Neural cell (in vitro differentiated cells): Measurements from ENCODE around the gene HSD11B2. TPM values are rescaled to one million over a fixed set of nuclear protein-coding genes. Genes with fewer than 3 reads are reported as not detected.

Experiments used
- H2AFZ ChIP-seq: fragments of 200-600, 300-800 bp; sonication (generic), shearing (Covaris generic); 2 replicates; pipeline ENCODE4 v1.6.0; 2014; ENCODE audit warnings: low read depth, mild to moderate bottlenecking, antibody characterized with exemption, low read length, moderate library complexity
- H3F3A ChIP-seq: fragments of 200-600 bp; shearing (Covaris generic); 2 replicates; pipeline ENCODE4 v1.6.1; 2016; ENCODE audit warnings: mild to moderate bottlenecking, moderate library complexity, mixed read lengths, antibody characterized with exemption, low read length; ENCODE audit not compliant: insufficient read depth, poor library complexity, severe bottlenecking
- H3K27ac ChIP-seq: fragments of 200-600, 300-800 bp; sonication (generic), shearing (Covaris generic); 2 replicates; pipeline ENCODE4 v1.5.1; 2014; ENCODE audit warnings: mild to moderate bottlenecking, low read length, moderate library complexity
- H3K27me3 ChIP-seq: fragments of 300-800, 200-600 bp; sonication (generic), shearing (Covaris generic); 2 replicates; pipeline ENCODE4 v1.6.0; 2014; ENCODE audit warnings: mild to moderate bottlenecking, low read depth, low read length, moderate library complexity; ENCODE audit not compliant: insufficient read depth
- H3K36me3 ChIP-seq: fragments of 300-800, 200-600 bp; sonication (generic), shearing (Covaris generic); 2 replicates; pipeline ENCODE4 v1.5.1; 2014; ENCODE audit warnings: mild to moderate bottlenecking, antibody characterized with exemption, low read length, moderate library complexity; ENCODE audit not compliant: insufficient read depth
- H3K4me2 ChIP-seq: fragments of 300-800, 200-600 bp; sonication (generic), shearing (Covaris generic); 2 replicates; pipeline ENCODE4 v1.6.0; 2014; ENCODE audit warnings: mild to moderate bottlenecking, low read length
- H3K4me3 ChIP-seq: fragments of 300-800, 200-600 bp; sonication (generic), shearing (Covaris generic); 2 replicates; pipeline ENCODE4 v1.5.1; 2014; ENCODE audit warnings: mild to moderate bottlenecking, low read length, moderate library complexity
- H3K79me2 ChIP-seq: fragments of 200-600 bp; shearing (Covaris generic); replicated peaks from 2 replicates; pipeline ENCODE4 v1.6.0; 2014; ENCODE audit warnings: mild to moderate bottlenecking, low read length, moderate library complexity; ENCODE audit not compliant: insufficient read depth
- H3K9ac ChIP-seq: fragments of 300-800, 200-600 bp; sonication (generic), shearing (Covaris generic); 2 replicates; pipeline ENCODE4 v1.6.1; 2016; ENCODE audit warnings: mild to moderate bottlenecking, low read length, mixed read lengths
- H3K9me2 ChIP-seq: fragments of 200-600 bp; shearing (Covaris generic); 2 replicates; pipeline ENCODE4 v1.6.1; 2016; ENCODE audit warnings: mild to moderate bottlenecking, low read length, mixed read lengths; ENCODE audit not compliant: insufficient read depth
- H3K9me3 ChIP-seq: fragments of 200-600, 300-800 bp; sonication (generic), shearing (Covaris generic); 2 replicates; pipeline ENCODE4 v1.6.1; 2016; ENCODE audit warnings: mild to moderate bottlenecking, mixed run types, low read length, moderate library complexity, mixed read lengths
- H4K20me1 ChIP-seq: fragments of 200-600 bp; shearing (Covaris generic); 2 replicates; pipeline ENCODE4 v1.6.1; 2016; ENCODE audit warnings: mild to moderate bottlenecking, mixed run types; ENCODE audit not compliant: insufficient read depth
- EP300 ChIP-seq: fragments of 450-650 bp; conservative IDR thresholded peaks from 2 replicates; pipeline ENCODE4 v1.6.1; 2014; ENCODE audit warnings: antibody characterized with exemption, mild to moderate bottlenecking, moderate library complexity; ENCODE audit not compliant: poor library complexity, severe bottlenecking
- EZH2 ChIP-seq: fragments of 200-600, 300-800 bp; shearing (Covaris generic), sonication (generic); IDR thresholded peaks from 2 replicates; pipeline ENCODE4 v1.6.1; 2014; ENCODE audit warnings: antibody characterized with exemption, low read length, borderline replicate concordance, mild to moderate bottlenecking; ENCODE audit not compliant: insufficient read depth, poor library complexity, severe bottlenecking
- MXI1 ChIP-seq: fragments of 450-650 bp; conservative IDR thresholded peaks from 2 replicates; pipeline ENCODE4 v1.6.1; 2014; ENCODE audit warnings: antibody characterized with exemption, mild to moderate bottlenecking; ENCODE audit not compliant: poor library complexity, severe bottlenecking
- POLR2AphosphoS5 ChIP-seq: IDR thresholded peaks from 2 replicates; pipeline ENCODE4 v1.6.1; 2012
- RAD21 ChIP-seq: fragments of 450-650 bp; conservative IDR thresholded peaks from 2 replicates; pipeline ENCODE4 v1.6.1; 2014; ENCODE audit warnings: antibody characterized with exemption, mild to moderate bottlenecking, moderate library complexity
- SMC3 ChIP-seq: fragments of 450-650 bp; conservative IDR thresholded peaks from 2 replicates; pipeline ENCODE4 v1.6.1; 2014; ENCODE audit warnings: antibody characterized with exemption, mild to moderate bottlenecking, moderate library complexity; ENCODE audit not compliant: poor library complexity
- TAF1 ChIP-seq: IDR thresholded peaks from 2 replicates; pipeline ENCODE4 v1.6.1; 2012; ENCODE audit warnings: low read depth
- polyA plus RNA-seq: library from polyadenylated mRNA; depleted of rRNA; stranded (reverse); fragments of >200 nt; gene quantifications from 2 replicates; pipeline ENCODE4 v1.2.3, GENCODE V29; 2014
- TF ChIP-seq, protein P1 (sequence below): IDR thresholded peaks from 2 replicates; pipeline ENCODE4 v1.6.1; 2012; ENCODE audit warnings: borderline replicate concordance
- TF ChIP-seq, protein P2 (sequence below): fragments of 450-650 bp; IDR thresholded peaks from 2 replicates; pipeline ENCODE4 v1.5.1; 2014; ENCODE audit warnings: antibody characterized with exemption, mild to moderate bottlenecking, moderate library complexity; ENCODE audit not compliant: poor library complexity, severe bottlenecking

Gene HSD11B2
- polyA plus RNA-seq, 1 donor from 2014 or later: 0.24 TPM

DNA sequence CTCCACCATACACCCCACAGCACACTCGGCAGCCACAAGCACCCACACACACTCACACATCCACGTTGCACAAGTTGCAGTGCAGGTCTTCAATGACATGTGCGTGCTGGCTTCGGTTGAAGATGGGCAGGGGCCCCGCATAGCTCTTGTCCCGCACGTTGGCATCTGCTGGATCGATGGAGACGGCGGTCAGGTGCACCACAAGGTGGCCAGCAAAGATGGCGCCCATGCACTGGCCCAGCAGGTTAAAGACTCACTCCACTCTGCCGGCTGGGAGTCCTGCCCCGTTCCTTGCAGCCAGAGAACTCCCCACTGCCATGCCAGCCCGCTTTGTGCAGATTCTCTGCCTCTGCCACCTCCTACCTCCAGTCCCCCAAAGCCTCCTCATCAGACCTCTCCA is 30.0 kb upstream of the HSD11B2 start:
- Histone ChIP-seq H2AFZ (no peak overlapping the region), H3K4me3 (no peak overlapping the region), H4K20me1 (no peaks in the 10 kb centered on the region), H3K27me3 (no peaks in the 10 kb centered on the region), H3K9me3 (no peaks in the 10 kb centered on the region), H3K9me2 (no peaks in the 10 kb centered on the region), H3K27ac (no peak overlapping the region), H3K36me3 (no peaks in the 10 kb centered on the region), H3K9ac (no peak overlapping the region), H3K79me2 (no peaks in the 10 kb centered on the region), H3K4me2 (no peak overlapping the region), H3F3A (no peaks in the 10 kb centered on the region)
- TF ChIP-seq, protein P1, sequence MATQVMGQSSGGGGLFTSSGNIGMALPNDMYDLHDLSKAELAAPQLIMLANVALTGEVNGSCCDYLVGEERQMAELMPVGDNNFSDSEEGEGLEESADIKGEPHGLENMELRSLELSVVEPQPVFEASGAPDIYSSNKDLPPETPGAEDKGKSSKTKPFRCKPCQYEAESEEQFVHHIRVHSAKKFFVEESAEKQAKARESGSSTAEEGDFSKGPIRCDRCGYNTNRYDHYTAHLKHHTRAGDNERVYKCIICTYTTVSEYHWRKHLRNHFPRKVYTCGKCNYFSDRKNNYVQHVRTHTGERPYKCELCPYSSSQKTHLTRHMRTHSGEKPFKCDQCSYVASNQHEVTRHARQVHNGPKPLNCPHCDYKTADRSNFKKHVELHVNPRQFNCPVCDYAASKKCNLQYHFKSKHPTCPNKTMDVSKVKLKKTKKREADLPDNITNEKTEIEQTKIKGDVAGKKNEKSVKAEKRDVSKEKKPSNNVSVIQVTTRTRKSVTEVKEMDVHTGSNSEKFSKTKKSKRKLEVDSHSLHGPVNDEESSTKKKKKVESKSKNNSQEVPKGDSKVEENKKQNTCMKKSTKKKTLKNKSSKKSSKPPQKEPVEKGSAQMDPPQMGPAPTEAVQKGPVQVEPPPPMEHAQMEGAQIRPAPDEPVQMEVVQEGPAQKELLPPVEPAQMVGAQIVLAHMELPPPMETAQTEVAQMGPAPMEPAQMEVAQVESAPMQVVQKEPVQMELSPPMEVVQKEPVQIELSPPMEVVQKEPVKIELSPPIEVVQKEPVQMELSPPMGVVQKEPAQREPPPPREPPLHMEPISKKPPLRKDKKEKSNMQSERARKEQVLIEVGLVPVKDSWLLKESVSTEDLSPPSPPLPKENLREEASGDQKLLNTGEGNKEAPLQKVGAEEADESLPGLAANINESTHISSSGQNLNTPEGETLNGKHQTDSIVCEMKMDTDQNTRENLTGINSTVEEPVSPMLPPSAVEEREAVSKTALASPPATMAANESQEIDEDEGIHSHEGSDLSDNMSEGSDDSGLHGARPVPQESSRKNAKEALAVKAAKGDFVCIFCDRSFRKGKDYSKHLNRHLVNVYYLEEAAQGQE: no peak
- TF ChIP-seq EP300: no peak
- TF ChIP-seq POLR2AphosphoS5: no peak
- TF ChIP-seq RAD21: no peak
- TF ChIP-seq MXI1: no peak
- TF ChIP-seq, protein P2, sequence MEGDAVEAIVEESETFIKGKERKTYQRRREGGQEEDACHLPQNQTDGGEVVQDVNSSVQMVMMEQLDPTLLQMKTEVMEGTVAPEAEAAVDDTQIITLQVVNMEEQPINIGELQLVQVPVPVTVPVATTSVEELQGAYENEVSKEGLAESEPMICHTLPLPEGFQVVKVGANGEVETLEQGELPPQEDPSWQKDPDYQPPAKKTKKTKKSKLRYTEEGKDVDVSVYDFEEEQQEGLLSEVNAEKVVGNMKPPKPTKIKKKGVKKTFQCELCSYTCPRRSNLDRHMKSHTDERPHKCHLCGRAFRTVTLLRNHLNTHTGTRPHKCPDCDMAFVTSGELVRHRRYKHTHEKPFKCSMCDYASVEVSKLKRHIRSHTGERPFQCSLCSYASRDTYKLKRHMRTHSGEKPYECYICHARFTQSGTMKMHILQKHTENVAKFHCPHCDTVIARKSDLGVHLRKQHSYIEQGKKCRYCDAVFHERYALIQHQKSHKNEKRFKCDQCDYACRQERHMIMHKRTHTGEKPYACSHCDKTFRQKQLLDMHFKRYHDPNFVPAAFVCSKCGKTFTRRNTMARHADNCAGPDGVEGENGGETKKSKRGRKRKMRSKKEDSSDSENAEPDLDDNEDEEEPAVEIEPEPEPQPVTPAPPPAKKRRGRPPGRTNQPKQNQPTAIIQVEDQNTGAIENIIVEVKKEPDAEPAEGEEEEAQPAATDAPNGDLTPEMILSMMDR: no peak
- TF ChIP-seq TAF1: no peak
- no peak for TF ChIP-seq EZH2
- no peak for TF ChIP-seq SMC3

DNA sequence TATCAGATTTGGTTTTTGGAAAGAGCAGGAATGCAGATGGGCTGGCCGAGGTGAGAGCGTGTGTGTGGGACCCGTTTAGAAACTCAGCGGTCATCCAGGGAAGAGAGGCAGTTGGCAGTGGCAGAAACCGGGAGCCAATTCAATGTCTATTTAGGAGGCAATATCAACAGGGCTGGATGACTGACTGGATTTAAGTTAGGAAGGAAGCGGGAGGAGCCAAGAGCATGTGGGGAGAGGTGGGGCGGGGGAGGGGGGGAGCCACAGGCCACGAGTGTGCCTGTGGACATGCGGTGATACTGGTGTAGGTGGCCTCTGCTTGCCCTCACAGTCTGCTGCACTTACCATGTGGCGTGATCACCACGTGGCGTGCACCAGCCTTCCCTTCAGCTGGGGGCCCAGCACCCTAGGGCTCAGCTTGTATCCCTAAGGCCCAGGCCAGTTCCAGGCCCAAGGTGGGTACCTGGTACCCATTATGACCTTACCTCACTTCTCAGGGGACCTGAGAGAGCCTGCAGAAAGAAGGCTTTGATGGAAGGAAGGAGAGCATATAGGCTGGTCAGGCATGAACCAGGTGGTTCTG is 26.9 kb upstream of the HSD11B2 start:
- H3K9me2 ChIP-seq: no peaks in the 10 kb centered on the region
- H3K27ac ChIP-seq: no peak overlapping the region
- no peaks in the 10 kb centered on the region for H3K36me3 ChIP-seq
- H3K9me3 ChIP-seq: no peaks in the 10 kb centered on the region
- no peak overlapping the region for H3K9ac ChIP-seq
- TF ChIP-seq SMC3: no peak
- no peak for TF ChIP-seq POLR2AphosphoS5
- no peak for TF ChIP-seq MXI1
- TF ChIP-seq EZH2: no peak
- no peak for TF ChIP-seq TAF1
- TF ChIP-seq EP300: no peak
- TF ChIP-seq, protein P1: no peak
- H3K27me3 ChIP-seq: no peaks in the 10 kb centered on the region
- no peaks in the 10 kb centered on the region for H3K79me2 ChIP-seq
- H3K4me3 ChIP-seq: no peak overlapping the region
- H2AFZ ChIP-seq: no peak overlapping the region
- H3F3A ChIP-seq: no peaks in the 10 kb centered on the region
- no peaks in the 10 kb centered on the region for H4K20me1 ChIP-seq
- H3K4me2 ChIP-seq: no peak overlapping the region
